ENCODE data around the gene BCAP31.

- TF ChIP-seq CTCF (IDR thresholded peaks at IDR 0.05): peak; percentile 58 to 69 (median 61)
- TF ChIP-seq POLR2A (IDR thresholded peaks at IDR 0.05): no peak
Observed at GRCh38 chrX:153669174-153669890, 54.9 kb downstream of the BCAP31 start.
